Heart right ventricle (tissue), 16 donors: ENCODE results near the gene STK39. TPM values are rescaled to one million over a fixed set of nuclear protein-coding genes. Genes with fewer than 3 reads are reported as not detected.

ENCODE experiments used
- ATAC-seq, 8 donors: fragments of 200-7000 bp; cut with Tn5 transposase; one replicate each; pipeline ENCODE4 v1.9.1; 2020; ENCODE audit warnings: mild to moderate bottlenecking in 8 of 8, moderate library complexity in 8 of 8, moderate number of reproducible peaks in 1 of 8
- DNase-seq, 2 donors: peaks; one replicate each; pipeline ENCODE4 v3.0.0-alpha.2; 2020
- H3K27ac ChIP-seq, 10 donors: fragments of 200-600 bp; sonication (generic) in 2 of 10; one replicate each; pipeline versions ENCODE4 v1.5.0 to v1.8.0; 2020 to 2022; ENCODE audit warnings: mild to moderate bottlenecking in 3 of 10
- H3K27me3 ChIP-seq, 7 donors: fragments of 200-600 bp; one replicate each; pipeline ENCODE4 v1.8.0; 2021 to 2022; ENCODE audit warnings: mild to moderate bottlenecking in 2 of 7
- H3K36me3 ChIP-seq, 9 donors: fragments of 200-600 bp; sonication (generic) in 1 of 9; one replicate each; pipeline versions ENCODE4 v1.5.0 to v1.8.0; 2020 to 2022; ENCODE audit warnings: mild to moderate bottlenecking in 2 of 9
- H3K4me1 ChIP-seq, 9 donors: fragments of 200-600 bp; sonication (generic) in 1 of 9; one replicate each; pipeline versions ENCODE4 v1.5.0 to v1.8.0; 2020 to 2022; ENCODE audit warnings: mild to moderate bottlenecking in 4 of 9
- H3K4me3 ChIP-seq, 10 donors: fragments of 200-600 bp; sonication (generic) in 2 of 10; one replicate each; pipeline versions ENCODE4 v1.5.0 to v1.8.0; 2020 to 2022; ENCODE audit warnings: mild to moderate bottlenecking in 7 of 10, moderate library complexity in 2 of 10
- H3K9me3 ChIP-seq, 11 donors: fragments of 200-600 bp in 10 of 11; sonication (generic) in 2 of 11; one replicate each; pipeline versions ENCODE4 v1.5.0 to v1.8.0; 2013 to 2022; ENCODE audit warnings: mild to moderate bottlenecking in 2 of 11, control low read depth in 1 of 11, moderate library complexity in 1 of 11
- CTCF ChIP-seq, 9 donors: fragments of 200-600 bp; sonication (generic) in 2 of 9; IDR thresholded peaks; one replicate each; pipeline versions ENCODE4 v1.5.0 to v1.8.0; 2021 to 2022; ENCODE audit warnings: antibody characterized with exemption in 9 of 9, mild to moderate bottlenecking in 5 of 9, moderate library complexity in 1 of 9
- WGBS, 2 donors: extraction: QIAGEN DNeasy Blood & Tissue Kit; methylation state at CpG; one replicate each; pipeline ENCODE4 v1.1.7; 2013; ENCODE audit warnings: inconsistent platforms in 1 of 2; 5-methylcytosine and 5-hydroxymethylcytosine counted together
- intact Hi-C, 10 donors: fragments of 100-400 bp; cut with DNase I; formaldehyde crosslinking; loops; one replicate each; pipeline versions ENCODE4 v1.11.1 to v1.14.2; 2022
- polyA plus RNA-seq, 2 donors: library from polyadenylated mRNA; stranded (reverse); fragments of 200-250 nt; gene quantifications; one replicate each; pipeline ENCODE4 v1.2.3, GENCODE V29; 2013
- total RNA-seq, 10 donors: library from RNA; stranded (reverse); fragmentation: NEBNext Ultra II Directional in 3 of 10; extraction: Animal tissue kit (Norgen Biotek cat#: 25700) in 3 of 10; gene quantifications; one replicate each; pipeline versions ENCODE4 v1.2.1 to v1.2.4, GENCODE V29; 2021 to 2023
- donor health status: Arrhythmogenic right ventricular cardiomyopathy.
- donor health status: ischemic (EF 13 %, LVEDD 7.1; RV severe dilation, severe dysfunction).
- donor health status: healthy with polysubstance abuse.
- donor health status: DM: no; HTN: yes; CAD: no.
- donor health status: DM: no; HTN: no; CAD: no.
- donor health status: ischemic (EF 25% LVEDD 6.9; RV normal size, moderate dysfunction).
- donor health status: ischemic (EF 25% LVEDD 5.7; RV mildly dilated, moderate dysfunction).
- donor health status: healthy.
- donor health status: DM: yes; HTN: yes; CAD: no.
- donor health status: Ischemic cardiomyopathy.
- donor health status: ischemic (EF 35%, LVEDD 5.7; RV mildly dilated, moderate dysfunction).
- donor health status: nonischemic (EF 11% LVEDD 7.7; RV severe dilation, severe dysfunction).
- donor health status: DM: yes; HTN: yes; CAD: no.
- donor health status: PGD.
- donor health status: ischemic (EF 29% LVEDD 5.4; RV normal size, mild dysfunction).
- donor health status: nonischemic (EF 23%, LVEDD 6.1; RV moderate dilation, normal function).

The STK39 gene
- total and polyA plus RNA-seq, 12 donors = 15.2 to 35.5 (median 19.6) TPM

- no peak for TF ChIP-seq CTCF (IDR thresholded peaks at IDR 0.05)
- Histone ChIP-seq H3K4me3 (no peak overlapping the region), H3K27ac (no peak overlapping the region), H3K9me3 (no peaks in the 10 kb centered on the region), H3K36me3 (no peaks in the 10 kb centered on the region), H3K27me3 (no peaks in the 10 kb centered on the region), H3K4me1 (peaks cover 0 to 65% (median 25%) of the 10 kb centered on the region in 9 donors)
- 89 to 92% methylated on average over 12 of the region's 12 CpGs for whole genome bisulfite sequencing, 2 donors
- no peak for ATAC-seq
- no peak for DNase-seq
- intact Hi-C loops = no loop called here
Measured at GRCh38 chr2:168216351-168217005, 30.9 kb downstream of the STK39 start.

GRCh38 chr2:168215813-168216212 lies 31.6 kb downstream of the STK39 start:
- WGBS, 2 donors = 33 to 73% methylated on average over 1 of the region's 1 CpG
- ATAC-seq = peak in 1 of 8 donors; percentile 58

GRCh38 chr2:168212866-168213265 lies 34.5 kb downstream of the STK39 start:
- H3K9me3 ChIP-seq = no peaks in the 10 kb centered on the region
- DNase-seq (no peak), ATAC-seq (no peak)

More at GRCh38 chr2:168215813-168216212, 31.6 kb downstream of the STK39 start:
- no peak for TF ChIP-seq CTCF (IDR thresholded peaks at IDR 0.05)
- DNase-seq = no peak
- Histone ChIP-seq H3K27ac (no peak overlapping the region), H3K27me3 (no peaks in the 10 kb centered on the region), H3K9me3 (no peaks in the 10 kb centered on the region), H3K36me3 (no peaks in the 10 kb centered on the region), H3K4me3 (no peak overlapping the region), H3K4me1 (peaks cover 0 to 64% (median 25%) of the 10 kb centered on the region in 9 donors)
- intact Hi-C loops = no loop called here

GRCh38 chr2:168212167-168212566 lies 35.2 kb downstream of the STK39 start:
- ATAC-seq (no peak), DNase-seq (no peak)
- Histone ChIP-seq H3K36me3 (no peaks in the 10 kb centered on the region), H3K4me1 (peaks cover 0 to 51% (median 26%) of the 10 kb centered on the region in 9 donors), H3K27me3 (no peaks in the 10 kb centered on the region), H3K9me3 (no peaks in the 10 kb centered on the region), H3K4me3 (no peak overlapping the region), H3K27ac (no peak overlapping the region)
- TF ChIP-seq CTCF (IDR thresholded peaks at IDR 0.05) = no peak
- intact Hi-C loops = no loop called here
- WGBS, 2 donors = 56 to 63% methylated on average over 4 of the region's 4 CpGs

More at GRCh38 chr2:168212866-168213265, 34.5 kb downstream of the STK39 start:
- Histone ChIP-seq H3K27ac (no peak overlapping the region), H3K4me3 (no peak overlapping the region), H3K27me3 (no peaks in the 10 kb centered on the region), H3K36me3 (no peaks in the 10 kb centered on the region), H3K4me1 (peaks cover 0 to 53% (median 26%) of the 10 kb centered on the region in 9 donors)
- WGBS, 2 donors = 36 to 54% methylated on average over 3 of the region's 3 CpGs
- intact Hi-C loops = no loop called here
- TF ChIP-seq CTCF (IDR thresholded peaks at IDR 0.05) = no peak
